HG02981 (cell line): ENCODE measurements around the gene VMAC.
"Not testable (repeated sequence)": the region's sequence is repeated elsewhere in the genome, so short reads cannot be mapped to it uniquely, and the experiment has no call there.

ENCODE experiments used
- ATAC-seq: cut with Tn5 transposase; IDR thresholded peaks from one replicate; pipeline ENCODE4 v1.9.1; 2021; ENCODE audit warnings: mild to moderate bottlenecking, moderate library complexity; ENCODE audit not compliant: unreplicated experiment

Gene VMAC, protein sequence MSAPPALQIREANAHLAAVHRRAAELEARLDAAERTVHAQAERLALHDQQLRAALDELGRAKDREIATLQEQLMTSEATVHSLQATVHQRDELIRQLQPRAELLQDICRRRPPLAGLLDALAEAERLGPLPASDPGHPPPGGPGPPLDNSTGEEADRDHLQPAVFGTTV

DNA sequence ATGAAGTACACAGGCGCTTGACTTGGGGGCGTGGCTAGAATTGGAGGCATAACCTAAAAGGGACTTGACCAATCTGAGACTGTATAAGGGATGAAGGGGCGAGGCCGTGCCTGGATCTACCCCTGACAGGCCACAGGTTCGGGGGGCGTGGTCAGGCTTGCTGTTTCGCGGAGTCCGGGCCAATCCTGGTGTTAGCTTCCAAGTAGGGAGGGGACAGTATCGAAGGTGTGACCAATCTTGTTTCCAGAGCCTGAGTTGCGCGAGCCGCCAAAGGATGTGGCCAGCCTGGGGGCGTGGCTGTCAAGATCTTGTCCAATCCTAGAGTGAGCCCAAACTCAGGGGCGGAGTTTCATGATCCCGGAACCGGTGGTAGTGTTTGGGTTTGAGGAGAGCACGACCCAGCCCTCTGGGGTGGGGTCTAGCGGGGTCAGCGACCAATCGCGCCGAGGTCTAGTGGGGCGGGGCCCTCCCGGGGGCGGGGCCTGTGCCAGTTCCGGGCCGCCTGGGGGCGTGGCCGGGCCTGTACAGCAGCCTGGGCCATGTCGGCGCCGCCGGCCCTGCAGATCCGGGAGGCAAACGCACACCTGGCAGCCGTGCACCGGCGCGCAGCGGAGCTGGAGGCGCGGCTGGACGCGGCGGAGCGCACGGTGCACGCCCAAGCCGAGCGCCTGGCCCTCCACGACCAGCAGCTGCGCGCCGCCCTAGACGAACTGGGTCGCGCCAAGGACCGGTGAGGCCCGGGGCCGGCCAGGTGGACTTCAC is at the start of gene VMAC:
Gene VMAC (plus strand): TSS at position 521 of the 762 bp plus-strand sequence. CDS start 19 bp downstream, at position 540.
- ATAC-seq, result peak; percentile 76

DNA sequence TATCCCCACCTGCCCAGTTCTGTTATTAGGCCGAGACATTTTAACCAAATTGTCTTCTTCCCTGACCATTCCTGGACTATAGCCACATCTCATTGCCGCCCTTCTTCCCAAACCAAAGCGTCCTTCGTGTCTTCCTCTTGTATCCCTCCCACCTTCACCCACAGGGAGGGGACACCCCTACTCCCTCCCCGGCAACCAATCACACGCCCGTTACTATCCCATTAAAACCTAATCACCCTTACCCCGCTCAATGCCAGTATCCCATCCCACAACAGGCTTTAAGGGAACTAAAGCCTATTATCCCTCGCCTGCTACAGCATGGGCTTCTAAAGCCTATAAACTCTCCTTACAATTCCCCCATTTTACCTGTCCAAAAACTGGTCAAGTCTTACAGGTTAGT is 49.5 kb upstream of the VMAC start:
- not testable (repeated sequence) for ATAC-seq

DNA sequence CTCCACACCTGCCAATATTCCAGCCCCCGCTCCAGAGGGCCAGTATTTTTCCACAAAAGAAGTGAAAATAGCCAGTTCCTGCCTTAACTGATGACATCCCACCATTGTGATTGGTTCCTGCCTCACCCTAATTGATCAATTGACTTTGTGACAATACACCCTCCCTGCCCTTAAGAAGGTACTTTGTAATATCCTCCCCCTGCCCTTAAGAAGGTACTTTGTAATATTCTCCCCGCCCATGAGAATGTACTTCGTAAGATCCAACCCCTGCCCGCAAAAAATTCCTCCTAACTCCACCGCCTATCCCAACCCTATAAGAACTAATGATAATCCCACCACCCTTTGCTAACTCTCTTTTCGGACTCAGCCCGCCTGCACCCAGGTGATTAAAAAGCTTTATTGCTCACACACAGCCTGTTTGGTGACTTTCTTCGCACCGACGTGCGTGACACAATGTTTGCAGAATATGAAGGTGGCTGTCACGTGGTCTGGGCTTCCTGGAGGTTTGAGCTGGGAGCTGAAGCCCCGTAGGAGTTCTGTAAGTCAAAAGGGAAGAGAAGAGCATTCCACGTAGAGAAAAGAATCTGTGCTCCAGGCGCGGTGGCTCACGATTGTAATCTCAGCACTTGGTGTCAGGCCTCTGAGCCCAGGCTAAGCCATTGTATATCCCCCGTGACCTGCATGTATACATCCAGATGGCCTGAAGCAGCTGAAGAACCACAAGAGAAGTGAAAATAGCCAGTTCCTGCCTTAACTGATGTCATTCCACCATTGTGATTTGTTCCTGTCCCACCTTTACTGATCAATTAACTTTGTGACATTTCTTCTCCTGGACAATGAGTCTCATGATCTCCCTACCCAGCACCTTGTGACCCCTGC is 47.2 kb upstream of the VMAC start:
- no peak for ATAC-seq

DNA sequence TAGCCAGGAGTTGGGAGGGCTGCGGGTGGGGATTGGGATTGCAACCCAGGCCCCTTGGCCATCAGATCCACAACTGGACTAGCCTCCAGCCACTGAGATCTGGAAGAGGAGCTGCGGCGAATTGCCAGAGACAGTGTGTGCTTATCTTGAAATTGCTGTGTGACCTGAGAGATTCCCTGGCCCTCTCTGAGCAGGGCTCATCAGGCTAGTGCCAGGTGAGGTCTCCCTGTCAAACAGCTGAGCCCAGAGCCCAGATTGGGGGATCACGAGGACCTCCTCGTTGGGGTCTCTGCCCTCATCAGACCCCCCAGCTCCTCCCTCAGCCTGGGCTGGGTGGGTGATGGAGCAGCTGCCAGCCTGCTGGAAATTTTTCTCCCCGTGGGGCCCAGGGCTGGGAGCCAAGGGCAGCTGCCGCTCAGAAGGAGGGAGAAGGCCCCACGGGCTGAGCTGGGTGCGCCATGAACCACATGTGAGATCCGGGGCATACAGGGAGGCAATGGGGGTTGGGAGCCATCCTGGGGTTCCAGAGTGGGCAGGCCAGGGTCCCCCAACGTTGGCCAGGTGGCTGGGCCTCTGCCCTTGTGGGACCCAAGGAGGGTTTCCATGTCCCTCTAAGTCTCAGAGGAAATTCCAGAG is 41.5 kb upstream of the VMAC start:
- ATAC-seq, result no peak

DNA sequence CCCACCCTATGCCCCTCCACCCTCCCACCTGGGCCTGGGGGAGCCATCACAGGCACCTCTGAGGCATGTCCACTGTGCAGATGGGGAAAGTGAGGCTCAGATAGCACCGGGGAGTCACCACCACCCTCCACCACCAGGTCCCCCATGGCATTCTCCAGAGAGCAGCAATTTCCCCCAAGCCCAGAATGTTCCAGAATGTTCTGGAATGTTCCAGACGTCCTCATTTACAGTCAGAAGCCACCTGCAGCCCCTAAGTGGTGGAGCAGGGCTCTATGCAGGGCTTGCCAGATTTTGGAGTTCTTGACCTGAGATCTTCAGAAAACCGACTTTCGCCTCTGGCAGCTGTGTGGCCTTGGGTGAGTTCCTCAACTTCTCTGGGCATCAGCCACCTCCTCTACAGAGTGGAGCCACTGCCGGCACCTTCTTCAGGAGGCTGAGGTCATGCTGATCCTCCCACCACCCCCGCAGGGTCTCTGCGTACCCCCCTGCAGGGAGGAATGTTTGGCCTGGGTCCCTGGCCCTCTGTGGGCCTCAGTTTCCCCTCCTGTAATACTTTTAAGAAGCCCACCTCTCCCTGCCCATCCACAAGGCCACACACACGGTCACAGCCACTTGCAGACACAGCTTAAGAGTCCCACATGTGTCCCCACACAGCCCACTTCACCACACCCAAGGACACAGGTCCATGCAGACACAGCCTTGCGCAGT is 40.5 kb upstream of the VMAC start:
- no peak for ATAC-seq

DNA sequence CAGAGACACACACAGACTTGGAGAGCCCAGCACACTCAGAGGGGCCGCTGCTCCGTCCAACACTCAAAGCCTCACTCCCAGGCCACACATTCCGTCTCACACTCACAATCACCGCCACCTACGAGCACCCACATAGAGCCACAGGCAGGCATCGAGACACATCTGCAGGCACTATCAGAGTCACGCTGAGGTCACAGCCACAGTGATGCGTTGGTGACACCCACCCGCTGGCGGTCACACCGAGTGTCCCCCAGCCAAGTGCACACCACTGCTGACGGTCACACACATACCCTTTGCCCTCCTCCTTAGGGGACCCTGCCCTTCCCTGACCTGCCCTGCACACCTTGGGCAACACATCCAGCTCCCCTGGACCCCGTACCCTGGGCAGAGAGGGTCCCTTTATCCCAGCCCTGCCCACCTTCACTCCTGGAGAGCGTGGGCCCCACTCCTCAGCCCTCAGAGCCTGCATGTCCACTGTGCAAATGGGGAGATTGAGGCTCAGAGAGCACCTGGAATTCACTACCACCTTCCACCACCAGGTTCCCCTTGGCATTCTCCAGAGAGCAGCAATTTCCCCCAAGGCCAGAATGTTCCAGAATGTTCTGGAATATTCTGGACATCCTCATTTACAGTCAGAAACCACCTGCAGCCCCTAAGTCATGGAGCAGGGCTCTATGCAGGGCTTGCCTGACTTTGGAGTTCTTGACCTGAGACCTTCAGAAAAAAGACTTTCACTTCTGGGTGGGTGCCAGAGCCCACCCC is 39.8 kb upstream of the VMAC start:
- ATAC-seq, result no peak

DNA sequence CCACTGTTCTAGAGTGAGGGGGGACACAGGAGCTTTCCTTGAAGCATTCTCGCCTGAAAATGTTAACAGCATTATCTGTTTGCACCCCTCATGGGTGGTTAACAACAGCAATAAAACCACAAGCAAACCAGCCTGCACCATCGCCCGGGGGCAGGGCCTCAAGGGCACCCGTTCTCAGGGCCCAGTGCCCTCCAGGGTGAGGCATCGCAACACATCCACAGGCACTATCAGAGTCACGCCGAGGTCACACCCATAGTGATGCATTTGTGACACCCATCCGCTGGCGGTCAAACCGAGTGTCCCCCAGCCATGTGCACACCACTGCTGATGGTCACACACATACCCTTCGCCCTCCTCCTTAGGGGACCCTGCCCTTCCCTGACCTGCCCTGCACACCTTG is 38.9 kb upstream of the VMAC start:
- no peak for ATAC-seq

DNA sequence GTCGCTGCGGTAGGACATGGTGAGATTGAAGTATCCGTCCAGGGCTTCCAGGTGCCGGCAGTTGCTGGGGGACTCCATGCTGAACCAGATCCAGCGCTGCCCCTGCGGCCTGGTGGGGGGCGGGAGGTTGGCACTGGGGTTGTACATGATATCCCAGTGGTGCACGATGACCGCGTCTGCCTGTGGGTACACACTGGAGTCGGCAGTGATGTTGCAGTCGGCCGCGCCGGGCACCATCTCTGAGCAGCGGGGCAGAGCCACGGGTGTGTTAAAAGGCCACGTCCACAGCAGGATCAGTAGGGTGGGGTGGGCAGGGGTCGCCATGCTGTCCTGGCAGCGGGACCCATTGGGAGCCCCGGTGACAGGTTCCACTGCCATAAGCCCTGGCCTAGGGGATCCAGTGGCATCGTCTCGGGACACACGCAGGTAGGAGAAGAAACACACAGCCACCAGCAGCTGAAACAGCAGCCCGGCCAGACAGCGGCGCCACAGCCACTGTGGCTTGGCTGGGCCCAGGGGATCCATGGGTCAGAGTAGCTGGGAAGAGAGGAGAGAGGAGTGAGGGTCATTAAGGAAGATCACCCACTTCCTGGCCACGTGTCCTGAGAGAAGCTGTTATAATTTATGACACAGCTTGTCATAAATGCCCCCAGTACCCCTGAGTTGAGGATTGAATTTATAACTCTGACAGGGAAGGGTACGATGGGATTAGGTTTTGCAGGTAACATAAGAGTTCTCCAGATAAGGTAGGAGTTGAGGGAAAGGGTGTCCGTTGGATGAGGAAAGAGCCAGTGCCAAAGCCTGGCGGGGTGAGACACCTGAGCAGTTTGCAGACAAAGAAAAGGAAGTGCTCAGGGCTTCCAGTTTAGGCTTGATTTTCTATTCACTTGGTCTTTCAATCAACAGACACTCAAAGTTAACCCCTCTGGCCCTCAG is 37.2 kb upstream of the VMAC start:
- no peak for ATAC-seq

DNA sequence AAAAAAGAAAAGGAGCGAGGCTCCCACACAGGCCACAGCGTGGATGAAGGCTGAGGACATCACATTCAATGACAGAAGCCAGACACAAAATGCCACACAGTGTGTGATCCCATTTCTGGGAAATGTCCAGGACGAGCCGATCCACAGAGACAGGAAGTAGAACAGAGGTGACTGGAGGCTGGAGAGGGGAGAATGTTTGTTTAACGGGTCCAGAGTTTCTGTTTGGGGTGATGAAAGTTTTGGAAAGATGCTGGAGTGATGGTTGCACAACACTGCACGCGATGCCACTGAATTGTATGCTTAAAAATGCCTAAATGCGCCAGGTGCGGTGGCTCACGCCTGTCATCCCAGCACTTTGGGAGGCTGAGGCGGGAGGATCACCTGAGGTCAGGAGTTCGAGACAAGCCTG is 33.7 kb upstream of the VMAC start:
- ATAC-seq, result no peak

DNA sequence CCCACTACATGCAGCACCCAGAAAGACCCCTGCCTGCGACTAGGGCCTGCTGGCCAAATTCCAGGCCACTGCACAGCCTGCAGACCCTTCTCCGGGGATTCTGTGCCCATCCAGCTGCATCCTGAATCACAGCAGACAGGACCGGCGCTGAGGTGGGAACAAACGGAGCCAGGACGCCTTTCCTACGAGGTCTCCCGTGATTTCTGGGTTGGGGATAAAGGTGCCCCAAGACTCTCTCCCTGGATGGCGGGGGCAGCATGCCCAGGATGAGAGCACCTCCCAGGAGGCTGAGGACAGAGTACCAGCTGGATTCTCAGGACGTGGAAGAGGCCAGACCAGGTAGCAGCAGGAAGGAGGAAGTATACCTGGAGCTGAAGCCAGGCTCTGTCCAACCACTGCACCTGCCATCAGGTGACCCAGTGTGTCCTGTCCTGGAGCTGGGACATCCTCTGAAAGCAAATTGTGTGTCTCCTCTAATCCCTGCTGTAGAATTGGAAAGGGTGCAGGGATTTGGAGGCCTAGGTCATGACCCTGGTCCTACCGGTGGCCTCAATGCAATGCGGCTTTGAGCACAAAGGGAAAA is 31.0 kb upstream of the VMAC start:
- ATAC-seq, result no peak

DNA sequence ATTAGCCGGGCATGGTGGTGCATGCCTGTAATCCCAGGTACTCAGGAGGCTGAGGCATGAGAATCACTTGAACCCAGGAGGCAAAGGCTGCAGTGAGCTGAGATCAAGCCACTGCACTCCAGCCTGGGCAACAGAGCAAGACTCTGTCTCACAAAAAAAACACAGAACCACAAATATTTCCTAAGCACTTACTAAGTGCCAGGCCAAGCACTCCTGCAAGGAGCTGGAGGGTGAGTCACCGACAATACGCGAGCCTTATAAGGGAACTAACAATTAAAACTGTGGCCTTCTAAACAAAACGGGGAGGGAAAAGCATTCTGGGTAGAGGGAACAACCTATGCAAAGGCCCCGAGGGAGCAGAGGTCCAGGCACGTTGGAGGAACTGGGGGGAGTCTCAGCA is 30.2 kb upstream of the VMAC start:
- ATAC-seq, result not testable (repeated sequence)

DNA sequence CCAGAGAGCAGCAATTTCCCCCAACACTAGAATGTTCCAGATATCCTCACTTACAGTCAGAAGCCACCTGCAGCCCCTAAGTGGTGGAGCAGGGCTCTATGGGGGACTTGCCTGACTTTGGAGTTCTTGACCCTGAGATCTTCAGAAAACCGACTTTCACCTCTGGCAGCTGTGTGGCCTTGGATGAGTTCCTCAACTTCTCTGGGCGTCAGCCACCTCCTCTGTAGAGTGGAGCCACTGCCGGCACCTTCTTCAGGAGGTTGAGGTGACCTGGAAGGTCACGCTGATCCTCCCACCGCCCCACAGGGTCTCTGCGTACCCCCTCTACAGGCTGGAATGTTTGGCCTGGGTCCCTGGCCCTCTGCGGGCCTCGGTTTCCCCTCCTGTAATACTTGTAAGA is 27.2 kb upstream of the VMAC start:
- no peak for ATAC-seq

DNA sequence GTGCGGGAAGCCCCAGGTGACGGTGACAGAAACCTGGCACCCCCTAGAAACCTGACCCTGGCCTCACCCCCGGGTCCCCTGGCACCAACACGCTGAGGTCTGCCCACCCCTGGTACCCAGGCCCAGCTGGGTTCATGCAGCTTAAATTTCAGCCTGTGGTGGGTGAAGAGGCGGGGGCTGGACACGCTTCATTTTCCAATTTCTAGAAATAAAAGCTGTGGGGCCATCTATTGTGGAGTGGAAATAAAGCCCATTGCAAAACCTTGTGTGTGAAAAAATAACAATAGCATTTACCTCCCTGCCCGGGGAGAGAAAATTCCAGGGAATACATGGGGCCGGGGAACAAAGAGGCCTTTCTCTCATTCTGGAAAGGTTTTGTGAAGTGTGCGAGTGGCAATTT is 26.8 kb upstream of the VMAC start:
- no peak for ATAC-seq

DNA sequence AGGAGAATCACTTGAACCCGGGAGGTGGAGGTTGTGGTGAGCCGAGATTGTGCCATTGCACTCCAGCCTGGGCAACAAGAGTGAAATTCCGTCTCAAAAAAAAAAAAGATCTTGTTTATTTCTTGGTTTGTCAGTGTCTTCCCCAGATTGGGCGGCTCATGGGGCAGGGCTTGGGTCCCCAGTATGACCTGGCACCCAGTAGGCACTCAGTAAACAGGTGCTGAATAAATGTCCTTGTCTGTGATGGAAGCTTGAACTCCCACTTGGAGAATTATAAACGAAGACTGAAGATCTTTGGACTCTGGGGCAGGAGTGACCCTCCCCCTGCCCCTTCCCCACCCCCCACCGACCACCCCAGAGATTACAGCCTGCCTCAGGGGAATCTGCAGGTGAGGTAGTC is 24.5 kb upstream of the VMAC start:
- no peak for ATAC-seq

DNA sequence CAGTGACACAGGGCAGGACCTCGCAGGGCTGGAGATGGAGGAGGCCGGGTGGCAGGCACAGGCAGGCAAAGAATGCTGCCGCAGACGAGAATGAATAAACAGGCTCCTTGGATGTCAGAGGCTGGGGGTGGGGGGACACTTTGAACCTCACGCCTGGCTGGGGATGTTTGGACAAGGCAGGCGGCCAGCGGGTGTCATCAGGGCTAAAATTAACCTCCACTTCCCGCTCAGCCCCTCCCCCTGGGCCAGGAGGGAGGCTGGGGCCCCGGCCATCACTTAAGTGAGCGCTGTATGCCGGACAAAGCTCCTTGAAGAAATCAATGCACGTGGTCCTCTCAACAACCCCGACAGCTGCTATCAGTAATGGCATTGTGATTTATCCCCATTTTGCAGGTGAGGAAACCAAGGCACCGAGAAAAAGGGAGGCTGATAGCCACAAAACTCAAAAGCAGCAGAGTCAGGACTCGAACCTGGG is 24.0 kb upstream of the VMAC start:
- no peak for ATAC-seq

DNA sequence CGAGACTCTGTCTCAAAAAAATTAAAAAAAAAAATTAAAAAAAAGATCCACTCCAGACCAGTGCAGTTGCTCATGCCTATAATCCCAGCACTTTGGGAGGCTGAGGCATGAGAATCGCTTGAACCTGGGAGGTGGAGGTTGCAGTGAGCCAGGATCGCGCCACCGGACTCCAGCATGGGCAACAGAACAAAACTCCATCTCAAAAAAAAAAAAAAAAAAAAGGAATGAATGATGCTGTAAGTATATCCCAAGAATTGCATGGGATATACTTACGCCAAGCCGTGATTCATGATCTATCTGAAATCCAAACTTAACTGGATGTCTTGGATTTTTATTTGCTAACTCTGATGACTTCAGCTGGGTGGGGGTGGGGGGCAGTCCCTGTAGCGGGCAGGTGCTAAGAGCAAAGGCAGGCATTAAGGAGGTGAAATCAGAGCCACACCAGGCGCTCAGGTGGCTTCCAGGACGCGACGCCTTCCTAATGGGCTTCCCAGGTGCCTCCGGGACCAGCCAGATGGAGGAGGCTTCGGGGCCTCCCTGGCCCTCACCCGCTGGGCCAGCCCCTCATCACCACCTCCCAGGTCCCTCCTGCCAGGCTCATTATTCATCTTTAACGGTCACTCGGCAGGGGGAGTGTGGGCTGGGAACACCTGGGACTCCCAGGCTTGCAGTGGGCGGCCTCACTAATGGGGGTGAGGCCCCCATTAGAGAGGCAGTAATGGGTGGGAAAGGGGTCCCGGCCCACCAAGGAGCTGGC is 23.0 kb upstream of the VMAC start:
- ATAC-seq, result no peak

DNA sequence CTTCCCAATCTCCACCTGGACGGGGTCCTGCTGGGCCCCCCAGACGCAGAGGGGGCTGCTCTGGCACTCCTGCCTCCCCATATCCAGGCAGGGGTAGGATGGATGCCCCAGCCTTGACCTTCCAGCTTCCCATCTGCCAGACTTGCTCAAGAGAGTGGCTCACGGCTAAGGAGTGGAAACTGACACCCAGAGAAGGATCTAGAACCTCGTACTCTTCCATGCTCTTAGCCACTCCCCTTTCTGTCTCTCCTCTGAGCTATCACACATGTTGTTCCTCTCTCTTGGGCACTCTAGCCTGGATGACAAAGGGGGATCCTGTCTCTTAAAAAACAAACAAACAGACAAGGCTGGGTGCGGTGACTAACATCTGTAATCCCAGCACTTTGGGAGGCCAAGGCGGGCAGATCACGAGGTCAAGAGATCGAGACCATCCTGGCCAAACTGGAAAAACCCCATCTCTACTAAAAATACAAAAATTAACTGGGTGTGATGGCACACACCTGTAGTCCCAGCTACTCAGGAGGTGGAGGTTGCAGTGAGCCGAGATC is 22.2 kb upstream of the VMAC start:
- no peak for ATAC-seq
